ENCODE results near the gene SLC22A15. TPM values are rescaled to one million over a fixed set of nuclear protein-coding genes. Genes with fewer than 3 reads are reported as not detected.

SLC22A15 gene
- total RNA-seq, 2 experiments from 2014 or later: 0.82 to 2.8 TPM

- no peak overlapping the region for H3K27ac ChIP-seq (ENCODE audit: low read depth, low read length, poor library complexity, severe bottlenecking)
- BruUV-seq (replicated peaks): no TSS peak
- no peaks in the 10 kb centered on the region for H3K36me3 ChIP-seq (ENCODE audit: insufficient read depth, low read length)
- no peaks in the 10 kb centered on the region for H3K9me3 ChIP-seq (ENCODE audit: low read length)
- CTCF ChIA-PET (ENCODE audit: unreplicated experiment): no interaction called here
- H3K4me2 ChIP-seq (ENCODE audit: low read length): no peak overlapping the region
- POLR2A ChIA-PET: interaction anchor here (0.6 to 0.9 kb wide), 2 partner anchors 9 to 463 kb away, joined by 3 to 4 read pairs; no protein-coding TSS in a partner anchor
- H4K20me1 ChIP-seq (ENCODE audit: insufficient read depth, low read length): no peaks in the 10 kb centered on the region
- H2AFZ ChIP-seq (ENCODE audit: low read length): no peak overlapping the region
- no peaks in the 10 kb centered on the region for H3K79me2 ChIP-seq (ENCODE audit: insufficient read depth, low read depth, low read length)
- intact Hi-C loops (cut with micrococcal nuclease; ENCODE audit: unreplicated experiment): no loop called here
- H3K4me1 ChIP-seq (ENCODE audit: insufficient read depth, low read length, poor library complexity, severe bottlenecking): peaks cover 6% of the 10 kb centered on the region
- no peak for DNase-seq (ENCODE audit: low spot score)
- H3K4me3 ChIP-seq (ENCODE audit: low read depth, low read length, poor library complexity, severe bottlenecking): no peak overlapping the region
- TF ChIP-seq EZH2phosphoT487 (IDR thresholded peaks at IDR 0.05; ENCODE audit: borderline replicate concordance, low read depth, low read length) (no peak), CTCF (conservative IDR thresholded peaks at IDR 0.05; ENCODE audit: low read length) (no peak)
- H3K9me2 ChIP-seq (ENCODE audit: insufficient read depth, low read length): no peaks in the 10 kb centered on the region
Observed at GRCh38 chr1:115954684-115955083, 21.6 kb upstream of the SLC22A15 start.

GRCh38 chr1:115955228-115955627 is 21.1 kb upstream of the SLC22A15 start:
- DNase-seq (ENCODE audit: low spot score): no peak
- no peak overlapping the region for H2AFZ ChIP-seq (ENCODE audit: low read length)
- H3K79me2 ChIP-seq (ENCODE audit: insufficient read depth, low read depth, low read length): no peaks in the 10 kb centered on the region
- POLR2A ChIA-PET: interaction anchor here (0.7 kb wide), 1 partner anchor 239 kb away, joined by 5 read pairs; no protein-coding TSS in a partner anchor
- BruUV-seq (replicated peaks): no TSS peak
- no peak overlapping the region for H3K4me3 ChIP-seq (ENCODE audit: low read depth, low read length, poor library complexity, severe bottlenecking)
- no peaks in the 10 kb centered on the region for H4K20me1 ChIP-seq (ENCODE audit: insufficient read depth, low read length)
- intact Hi-C loops (cut with micrococcal nuclease; ENCODE audit: unreplicated experiment): no loop called here
- no peak for TF ChIP-seq CTCF (conservative IDR thresholded peaks at IDR 0.05; ENCODE audit: low read length)
- TF ChIP-seq EZH2phosphoT487 (IDR thresholded peaks at IDR 0.05; ENCODE audit: borderline replicate concordance, low read depth, low read length): no peak
- H3K4me2 ChIP-seq (ENCODE audit: low read length): no peak overlapping the region
- CTCF ChIA-PET (ENCODE audit: unreplicated experiment): no interaction called here
- H3K9me2 ChIP-seq (ENCODE audit: insufficient read depth, low read length): no peaks in the 10 kb centered on the region
- no peaks in the 10 kb centered on the region for H3K9me3 ChIP-seq (ENCODE audit: low read length)
- H3K36me3 ChIP-seq (ENCODE audit: insufficient read depth, low read length): no peaks in the 10 kb centered on the region
- no peak overlapping the region for H3K27ac ChIP-seq (ENCODE audit: low read depth, low read length, poor library complexity, severe bottlenecking)
- H3K4me1 ChIP-seq (ENCODE audit: insufficient read depth, low read length, poor library complexity, severe bottlenecking): peaks cover 6% of the 10 kb centered on the region

- TF ChIP-seq CTCF (conservative IDR thresholded peaks at IDR 0.05; ENCODE audit: low read length) (no peak), EZH2phosphoT487 (IDR thresholded peaks at IDR 0.05; ENCODE audit: borderline replicate concordance, low read depth, low read length) (no peak)
- Histone ChIP-seq H3K27ac (ENCODE audit: low read depth, low read length, poor library complexity, severe bottlenecking) (no peak overlapping the region), H3K36me3 (ENCODE audit: insufficient read depth, low read length) (no peaks in the 10 kb centered on the region), H3K9me3 (ENCODE audit: low read length) (no peaks in the 10 kb centered on the region), H4K20me1 (ENCODE audit: insufficient read depth, low read length) (no peaks in the 10 kb centered on the region), H2AFZ (ENCODE audit: low read length) (no peak overlapping the region), H3K4me2 (ENCODE audit: low read length) (no peak overlapping the region), H3K79me2 (ENCODE audit: insufficient read depth, low read depth, low read length) (no peaks in the 10 kb centered on the region), H3K4me1 (ENCODE audit: insufficient read depth, low read length, poor library complexity, severe bottlenecking) (no peaks in the 10 kb centered on the region), H3K9me2 (ENCODE audit: insufficient read depth, low read length) (no peaks in the 10 kb centered on the region), H3K4me3 (ENCODE audit: low read depth, low read length, poor library complexity, severe bottlenecking) (no peak overlapping the region)
- BruUV-seq (replicated peaks): no TSS peak
- ChIA-PET POLR2A (no interaction called here), CTCF (ENCODE audit: unreplicated experiment) (no interaction called here)
- intact Hi-C loops (cut with micrococcal nuclease; ENCODE audit: unreplicated experiment): no loop called here
- DNase-seq (ENCODE audit: low spot score): no peak
Observed at GRCh38 chr1:115958866-115959265, 17.4 kb upstream of the SLC22A15 start.

All from OCI-LY7 (cell line).